Esophagus squamous epithelium (tissue), 5 donors: Measurements from ENCODE around the gene PLPP6. TPM values are rescaled to one million over a fixed set of nuclear protein-coding genes. Genes with fewer than 3 reads are reported as not detected.

ENCODE experiments used
- DNase-seq: peaks from one replicate; lab custom pipeline; 2025; lab: John Stamatoyannopoulos, UW
- H3K27ac ChIP-seq, 4 donors: fragments of 200-600 bp; sonication (generic); one replicate each; pipeline ENCODE4 v1.5.1; 2016 to 2019; ENCODE audit warnings: mild to moderate bottlenecking in 1 of 4
- H3K27me3 ChIP-seq, 4 donors: fragments of 200-600 bp; sonication (generic); 1 replicate in 3 of 4; 2 replicates in 1 of 4; pipeline versions ENCODE4 v1.5.1 to v1.6.0; 2017 to 2021; ENCODE audit warnings: antibody characterized with exemption in 1 of 4
- H3K36me3 ChIP-seq, 3 donors: fragments of 200-600 bp; sonication (generic); one replicate each; pipeline ENCODE4 v1.5.1; 2016 to 2019
- H3K4me1 ChIP-seq, 3 donors: fragments of 200-600 bp; sonication (generic); one replicate each; pipeline ENCODE4 v1.5.1; 2017 to 2019
- H3K4me3 ChIP-seq, 4 donors: fragments of 200-600 bp; sonication (generic); 1 replicate in 3 of 4; 2 replicates in 1 of 4; pipeline ENCODE4 v1.5.1; 2016 to 2019; ENCODE audit warnings: mild to moderate bottlenecking in 2 of 4, moderate library complexity in 1 of 4
- H3K9me3 ChIP-seq, 3 donors: fragments of 200-600 bp; sonication (generic); one replicate each; pipeline ENCODE4 v1.5.1; 2016 to 2019
- CTCF ChIP-seq, 6 experiments: fragments of 450-650 bp in 4 of 6; fragments of 200-600 bp in 2 of 6; sonication (generic) in 2 of 6; IDR thresholded peaks; one replicate each; pipeline ENCODE4 v1.5.1; 2016 to 2019; ENCODE audit warnings: antibody characterized with exemption in 6 of 6, mild to moderate bottlenecking in 4 of 6, moderate library complexity in 4 of 6
- POLR2A ChIP-seq, 4 donors: fragments of 450-650 bp; IDR thresholded peaks; one replicate each; pipeline ENCODE4 v1.6.1; 2017; ENCODE audit warnings: antibody characterized with exemption in 4 of 4, mild to moderate bottlenecking in 4 of 4, moderate library complexity in 3 of 4
- WGBS, 2 donors: methylation state at CpG; one replicate each; pipeline ENCODE4 v1.1.5; 2018; 5-methylcytosine and 5-hydroxymethylcytosine counted together
- intact Hi-C: fragments of 100-400 bp; cut with DNase I; formaldehyde crosslinking; loops from one replicate; pipeline ENCODE4 v1.15.0; 2022
- total RNA-seq, 4 donors: library from RNA; depleted of rRNA; stranded (reverse); fragments of >200 nt; gene quantifications; one replicate each; pipeline ENCODE4 v1.1.0, GENCODE V29; 2016
- donor health status: DM: yes; HTN: yes; CAD: no.

Gene PLPP6
- total RNA-seq, 4 donors from 2014 or later, result 6.3 to 9.9 (median 7.7) TPM

- Histone ChIP-seq H3K27me3 (no peaks in the 10 kb centered on the region), H3K36me3 (no peaks in the 10 kb centered on the region), H3K27ac (no peak overlapping the region), H3K9me3 (no peaks in the 10 kb centered on the region), H3K4me3 (no peak overlapping the region), H3K4me1 (peaks cover 0 to 15% (median 0%) of the 10 kb centered on the region in 3 donors)
- no peak for TF ChIP-seq POLR2A (IDR thresholded peaks at IDR 0.05)
- TF ChIP-seq CTCF (IDR thresholded peaks at IDR 0.05), result no peak
- 88 to 100% methylated on average over 1 of the region's 1 CpG for WGBS, 2 donors
- intact Hi-C loops, result no loop called here
- no peak for DNase-seq
Measured at GRCh38 chr9:4671737-4672136, 9.6 kb downstream of the PLPP6 start.

GRCh38 chr9:4674783-4675182 is 12.7 kb downstream of the PLPP6 start:
- H3K9me3 ChIP-seq, result no peaks in the 10 kb centered on the region
- H3K27ac ChIP-seq, result peak overlapping the region in 1 of 4 donors; percentile 6
- no peak for DNase-seq
- H3K4me1 ChIP-seq, result peaks cover 0 to 23% (median 4%) of the 10 kb centered on the region in 3 donors
- H3K36me3 ChIP-seq, result no peaks in the 10 kb centered on the region
- H3K4me3 ChIP-seq, result no peak overlapping the region
- TF ChIP-seq POLR2A (IDR thresholded peaks at IDR 0.05) (no peak), CTCF (IDR thresholded peaks at IDR 0.05) (no peak)
- intact Hi-C loops, result no loop called here
- no peaks in the 10 kb centered on the region for H3K27me3 ChIP-seq

DNA sequence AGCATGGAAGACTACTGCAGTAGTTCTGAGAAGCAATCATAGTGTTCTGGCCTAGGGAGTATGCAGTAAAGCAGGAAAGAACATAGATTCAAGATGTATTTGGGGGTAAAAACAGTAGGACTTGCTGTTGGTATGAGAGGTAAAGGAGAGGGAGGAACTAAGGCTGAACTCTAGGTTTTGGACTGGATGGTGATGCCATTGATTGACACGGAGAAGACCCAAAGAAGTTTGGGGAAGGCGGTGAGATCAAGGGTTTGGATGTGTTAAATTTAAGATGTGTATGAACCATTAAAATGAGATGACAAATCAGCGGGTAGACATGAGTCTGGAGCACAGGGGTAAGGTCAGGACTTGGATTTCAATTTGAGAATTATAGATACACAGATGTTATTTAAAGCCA is 15.3 kb downstream of the PLPP6 start:
- Histone ChIP-seq H3K4me3 (no peak overlapping the region), H3K9me3 (no peaks in the 10 kb centered on the region), H3K36me3 (no peaks in the 10 kb centered on the region), H3K4me1 (peaks cover 0 to 43% (median 11%) of the 10 kb centered on the region in 3 donors), H3K27me3 (no peaks in the 10 kb centered on the region), H3K27ac (peak overlapping the region in 2 of 4 donors; percentile 37 to 95)
- TF ChIP-seq POLR2A (IDR thresholded peaks at IDR 0.05) (no peak), CTCF (IDR thresholded peaks at IDR 0.05) (no peak)
- WGBS, 2 donors, result 82 to 89% methylated on average over 3 of the region's 3 CpGs
- DNase-seq, result no peak
- intact Hi-C loops, result no loop called here

DNA sequence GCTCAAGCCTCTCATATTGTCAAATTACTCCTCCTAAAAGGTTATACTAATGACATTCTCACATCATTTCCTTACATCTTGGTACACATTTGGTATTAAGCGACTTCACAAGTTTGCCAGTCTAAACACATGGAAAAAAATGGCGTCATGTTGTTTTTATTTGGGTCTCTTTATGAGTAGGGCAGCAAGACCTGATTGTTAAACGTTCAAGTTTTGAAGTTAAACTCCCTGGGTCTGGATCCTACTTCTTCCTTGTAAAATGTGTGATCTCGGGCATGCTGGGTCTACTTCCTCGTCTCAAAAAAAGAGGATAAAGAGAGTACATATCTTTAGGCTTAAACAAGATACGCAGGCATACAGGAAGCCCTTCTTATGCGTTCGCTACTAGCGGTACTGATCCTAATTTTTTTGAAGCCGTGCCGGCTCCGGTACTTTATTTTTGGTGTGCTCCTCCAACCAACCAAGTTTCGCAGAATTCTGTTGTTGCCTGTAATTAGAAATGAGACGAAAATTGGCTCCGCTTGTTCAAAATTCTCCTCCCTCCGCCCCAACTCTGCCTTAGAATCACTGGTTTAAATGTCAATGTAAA is 16.7 kb downstream of the PLPP6 start:
- intact Hi-C loops, result no loop called here
- 0 to 1% methylated on average over 16 of the region's 16 CpGs for WGBS, 2 donors
- no peak for DNase-seq

More for the DNA sequence above, 16.7 kb downstream of the PLPP6 start:
- Histone ChIP-seq H3K4me1 (peaks cover 0 to 54% (median 12%) of the 10 kb centered on the region in 3 donors), H3K9me3 (no peaks in the 10 kb centered on the region), H3K4me3 (peak overlapping the region; percentile 71 to 93 (median 88)), H3K27ac (peak overlapping the region; percentile 95 to 99 (median 98)), H3K27me3 (no peaks in the 10 kb centered on the region), H3K36me3 (no peaks in the 10 kb centered on the region)
- TF ChIP-seq CTCF (IDR thresholded peaks at IDR 0.05) (no peak), POLR2A (IDR thresholded peaks at IDR 0.05) (no peak)
